Measurements from ENCODE around the gene JARID2. TPM values are rescaled to one million over a fixed set of nuclear protein-coding genes. Genes with fewer than 3 reads are reported as not detected.

The JARID2 gene
- total and polyA plus RNA-seq, 9 of the 15 experiments (the other 6 are each of a cell fraction or from before 2014, with no cell fraction given) = 5.0 to 29.0 (median 15.6) TPM

- TF ChIP-seq CBFA2T2 (conservative IDR thresholded peaks at IDR 0.05) (no peak), UBTF (IDR thresholded peaks at IDR 0.05; ENCODE audit: borderline replicate concordance in 1 of 2, low read depth in 2 of 2, low read length in 2 of 2) (peak in 1 of 2 experiments; percentile 74; a peak in 3 of 4 replicates), PPARD (CRISPR knock-in tag; IDR thresholded peaks at IDR 0.05) (no peak), SIN3A (IDR thresholded peaks at IDR 0.05; ENCODE audit: borderline replicate concordance in 2 of 2, control insufficient read depth in 1 of 2, low read depth in 2 of 2, low read length in 2 of 2) (peak in 1 of 2 experiments; percentile 72; a peak in 1 of 4 replicates), NR0B1 (IDR thresholded peaks at IDR 0.05; ENCODE audit: partially characterized antibody) (no peak), TAL1 (IDR thresholded peaks at IDR 0.05) (no peak), SIN3B (IDR thresholded peaks at IDR 0.05; ENCODE audit: low read depth) (no peak), HNRNPLL (IDR thresholded peaks at IDR 0.05; ENCODE audit: low read depth, low read length, poor library complexity, severe bottlenecking) (peak; percentile 48), NFATC3 (IDR thresholded peaks at IDR 0.05) (peak; percentile 43; the same call in 1 of the 2 replicates), PHB2 (IDR thresholded peaks at IDR 0.05; ENCODE audit: low read depth) (no peak), ZNF384 (IDR thresholded peaks at IDR 0.05; ENCODE audit: low read depth, low read length) (no peak), NFE2L1 (tag; IDR thresholded peaks at IDR 0.05; ENCODE audit: borderline replicate concordance, low read depth) (no peak), CBX2 (IDR thresholded peaks at IDR 0.05; ENCODE audit: insufficient read depth, low read length, poor library complexity, severe bottlenecking) (no peak), ZNF212 (CRISPR knock-in tag; IDR thresholded peaks at IDR 0.05) (no peak), ZNF274 (IDR thresholded peaks at IDR 0.05; ENCODE audit: borderline replicate concordance, low read depth, low read length) (no peak), ZNF431 (CRISPR knock-in tag; IDR thresholded peaks at IDR 0.05) (no peak), TCF7 (IDR thresholded peaks at IDR 0.05; ENCODE audit: borderline replicate concordance) (no peak), RBM34 (IDR thresholded peaks at IDR 0.05; ENCODE audit: borderline replicate concordance, insufficient read depth, low read length) (no peak)
- TF ChIP-seq, protein P1, sequence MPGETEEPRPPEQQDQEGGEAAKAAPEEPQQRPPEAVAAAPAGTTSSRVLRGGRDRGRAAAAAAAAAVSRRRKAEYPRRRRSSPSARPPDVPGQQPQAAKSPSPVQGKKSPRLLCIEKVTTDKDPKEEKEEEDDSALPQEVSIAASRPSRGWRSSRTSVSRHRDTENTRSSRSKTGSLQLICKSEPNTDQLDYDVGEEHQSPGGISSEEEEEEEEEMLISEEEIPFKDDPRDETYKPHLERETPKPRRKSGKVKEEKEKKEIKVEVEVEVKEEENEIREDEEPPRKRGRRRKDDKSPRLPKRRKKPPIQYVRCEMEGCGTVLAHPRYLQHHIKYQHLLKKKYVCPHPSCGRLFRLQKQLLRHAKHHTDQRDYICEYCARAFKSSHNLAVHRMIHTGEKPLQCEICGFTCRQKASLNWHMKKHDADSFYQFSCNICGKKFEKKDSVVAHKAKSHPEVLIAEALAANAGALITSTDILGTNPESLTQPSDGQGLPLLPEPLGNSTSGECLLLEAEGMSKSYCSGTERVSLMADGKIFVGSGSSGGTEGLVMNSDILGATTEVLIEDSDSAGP (CRISPR knock-in tag; IDR thresholded peaks at IDR 0.05) = no peak
- TF ChIP-seq, protein P2, sequence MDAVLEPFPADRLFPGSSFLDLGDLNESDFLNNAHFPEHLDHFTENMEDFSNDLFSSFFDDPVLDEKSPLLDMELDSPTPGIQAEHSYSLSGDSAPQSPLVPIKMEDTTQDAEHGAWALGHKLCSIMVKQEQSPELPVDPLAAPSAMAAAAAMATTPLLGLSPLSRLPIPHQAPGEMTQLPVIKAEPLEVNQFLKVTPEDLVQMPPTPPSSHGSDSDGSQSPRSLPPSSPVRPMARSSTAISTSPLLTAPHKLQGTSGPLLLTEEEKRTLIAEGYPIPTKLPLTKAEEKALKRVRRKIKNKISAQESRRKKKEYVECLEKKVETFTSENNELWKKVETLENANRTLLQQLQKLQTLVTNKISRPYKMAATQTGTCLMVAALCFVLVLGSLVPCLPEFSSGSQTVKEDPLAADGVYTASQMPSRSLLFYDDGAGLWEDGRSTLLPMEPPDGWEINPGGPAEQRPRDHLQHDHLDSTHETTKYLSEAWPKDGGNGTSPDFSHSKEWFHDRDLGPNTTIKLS (IDR thresholded peaks at IDR 0.05; ENCODE audit: borderline replicate concordance, low read depth) = no peak
These were observed 1.9 kb downstream of the JARID2 start (continued) for GRCh38 chr6:15247500-15248450.

All from K562 (cell line).